Gastrocnemius medialis (tissue), 4 donors: Measurements from ENCODE around the gene PIH1D1. TPM values are rescaled to one million over a fixed set of nuclear protein-coding genes. Genes with fewer than 3 reads are reported as not detected.

Experiments
- ATAC-seq, 2 donors: fragments of 150-250 bp; one replicate each; pipeline ENCODE4 v1.9.1; 2016
- DNase-seq, 2 donors: peaks; one replicate each; pipeline ENCODE4 v3.0.0-alpha.2; 2019
- H3K27ac ChIP-seq, 4 donors: fragments of 200-600 bp; sonication (generic); 1 replicate in 1 of 4; 2 replicates in 3 of 4; pipeline ENCODE4 v1.5.1; 2016 to 2018; ENCODE audit warnings: mild to moderate bottlenecking in 2 of 4, moderate library complexity in 1 of 4
- H3K27me3 ChIP-seq, 3 donors: fragments of 200-600 bp; sonication (generic) in 2 of 3; 1 replicate in 1 of 3; 2 replicates in 2 of 3; pipeline versions ENCODE4 v1.5.1 to v1.6.0; 2016 to 2019; ENCODE audit warnings: mild to moderate bottlenecking in 1 of 3, moderate library complexity in 1 of 3
- H3K36me3 ChIP-seq, 2 donors: fragments of 200-600 bp; sonication (generic) in 1 of 2; one replicate each; pipeline ENCODE4 v1.5.1; 2017 to 2018
- H3K4me1 ChIP-seq, 2 donors: fragments of 200-600 bp; sonication (generic) in 1 of 2; one replicate each; pipeline ENCODE4 v1.5.1; 2016 to 2017; ENCODE audit warnings: mild to moderate bottlenecking in 2 of 2
- H3K4me3 ChIP-seq, 4 donors: fragments of 200-600 bp; sonication (generic) in 3 of 4; 1 replicate in 1 of 4; 2 replicates in 3 of 4; pipeline ENCODE4 v1.5.1; 2016 to 2019; ENCODE audit warnings: mild to moderate bottlenecking in 2 of 4
- H3K9me3 ChIP-seq, 3 donors: fragments of 200-600 bp; sonication (generic) in 2 of 3; 1 replicate in 1 of 3; 2 replicates in 2 of 3; pipeline ENCODE4 v1.5.1; 2016 to 2019
- CTCF ChIP-seq, 5 experiments: fragments of 450-650 bp in 3 of 5; fragments of 200-600 bp in 2 of 5; sonication (generic) in 2 of 5; IDR thresholded peaks in 4 of 5; conservative IDR thresholded peaks in 1 of 5; 1 replicate in 4 of 5; 2 replicates in 1 of 5; pipeline ENCODE4 v1.5.1; 2016 to 2019; ENCODE audit warnings: antibody characterized with exemption in 5 of 5, mild to moderate bottlenecking in 3 of 5, moderate library complexity in 3 of 5
- POLR2A ChIP-seq, 2 donors: fragments of 450-650 bp; IDR thresholded peaks; one replicate each; pipeline ENCODE4 v1.6.1; 2017; ENCODE audit warnings: antibody characterized with exemption in 2 of 2, mild to moderate bottlenecking in 2 of 2, moderate library complexity in 2 of 2
- in situ Hi-C, 4 donors: fragments of 200-750 bp; cut with MboI; loops; one replicate each; pipeline versions ENCODE4 v1.15.0 to v1.8.0; 2017; ENCODE audit warnings: low sequenced_read_pairs in 4 of 4
- intact Hi-C: fragments of 100-400 bp; cut with DNase I; formaldehyde crosslinking; loops from one replicate; pipeline ENCODE4 v1.15.1; 2023; ENCODE audit warnings: low total_unique reads
- total RNA-seq, 4 donors: library from RNA; depleted of rRNA; stranded (reverse); fragments of >200 nt; gene quantifications; one replicate each; pipeline versions ENCODE4 v1.1.0 to v1.2.3, GENCODE V29; 2016

Gene PIH1D1
- total RNA-seq, 4 donors from 2014 or later: 41.9 to 107 (median 79.0) TPM

- Histone ChIP-seq H3K27ac (peak overlapping the region; percentile 93 to 98 (median 96)), H3K4me1 (peaks cover 27 to 31% of the 10 kb centered on the region in 2 donors), H3K36me3 (peaks cover 0 to 36% of the 10 kb centered on the region in 2 donors), H3K27me3 (no peaks in the 10 kb centered on the region), H3K4me3 (peak overlapping the region; percentile 79 to 96 (median 90)), H3K9me3 (no peaks in the 10 kb centered on the region)
- intact Hi-C loops (loop anchor here (2.0 to 5.0 kb wide), 3 partner anchors 44 to 380 kb away; partner anchors contain the start of genes AKT1S1, ALDH16A1, PRMT1 and TBC1D17), in situ Hi-C loops (loop anchor here in 1 of 4 donors (5.0 kb wide), 1 partner anchor 75 kb away; no protein-coding TSS in a partner anchor)
- ATAC-seq (no peak), DNase-seq (peak; percentile 48 to 63)
- peak; percentile 24 to 62 for TF ChIP-seq POLR2A (IDR thresholded peaks at IDR 0.05)
- TF ChIP-seq CTCF (IDR thresholded peaks at IDR 0.05 in 4 of 5, conservative IDR thresholded peaks at IDR 0.05 in 1 of 5): no peak
Measured at GRCh38 chr19:49497047-49497788, 45.6 kb upstream of the PIH1D1 start.

DNA sequence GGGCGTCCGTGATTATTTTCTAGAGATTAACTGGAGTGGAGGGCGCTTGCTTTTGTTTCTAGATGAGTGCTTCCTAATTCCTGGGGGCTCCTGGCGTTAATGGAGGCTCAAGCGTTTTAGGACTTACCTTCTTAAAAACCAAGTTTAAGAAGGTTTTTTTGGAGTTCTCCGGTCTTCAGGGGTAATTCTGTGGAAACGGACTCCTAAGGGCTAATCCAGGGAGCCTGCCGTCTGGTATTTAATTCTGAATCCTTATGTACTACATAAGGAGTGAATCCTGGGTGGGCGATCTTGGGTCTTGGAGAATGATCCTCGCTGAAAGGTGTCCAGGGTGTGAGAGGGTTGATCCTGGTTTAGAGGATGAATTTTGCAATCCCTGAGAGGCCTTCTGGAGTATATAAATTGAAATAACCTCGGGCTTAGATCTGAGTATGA lies 45.0 kb upstream of the PIH1D1 start:
- DNase-seq (no peak), ATAC-seq (no peak)
- H3K27me3 ChIP-seq: no peaks in the 10 kb centered on the region
- H3K27ac ChIP-seq: peak overlapping the region; percentile 93 to 98 (median 96)
- H3K36me3 ChIP-seq: peaks cover 0 to 43% of the 10 kb centered on the region in 2 donors
- H3K9me3 ChIP-seq: no peaks in the 10 kb centered on the region
- TF ChIP-seq CTCF (IDR thresholded peaks at IDR 0.05 in 4 of 5, conservative IDR thresholded peaks at IDR 0.05 in 1 of 5): peak in 1 of 5 experiments; percentile 2
- peak in 1 of 2 donors; percentile 3 for TF ChIP-seq POLR2A (IDR thresholded peaks at IDR 0.05)
- H3K4me3 ChIP-seq: peak overlapping the region; percentile 79 to 96 (median 90)
- intact Hi-C loops (loop anchor here (1.0 to 5.0 kb wide), 4 partner anchors 9 to 381 kb away; partner anchors contain the start of genes AKT1S1, ALDH16A1, PRMT1 and RPL13A), in situ Hi-C loops (loop anchor here in 1 of 4 donors (5.0 kb wide), 1 partner anchor 76 kb away; no protein-coding TSS in a partner anchor)
- peaks cover 27 to 31% of the 10 kb centered on the region in 2 donors for H3K4me1 ChIP-seq

- DNase-seq: no peak
- H3K9me3 ChIP-seq: no peaks in the 10 kb centered on the region
- intact Hi-C loops (no loop called here), in situ Hi-C loops (no loop called here)
- H3K36me3 ChIP-seq: peaks cover 0 to 42% of the 10 kb centered on the region in 2 donors
- TF ChIP-seq CTCF (IDR thresholded peaks at IDR 0.05 in 4 of 5, conservative IDR thresholded peaks at IDR 0.05 in 1 of 5) (no peak), POLR2A (IDR thresholded peaks at IDR 0.05) (no peak)
- H3K27me3 ChIP-seq: no peaks in the 10 kb centered on the region
- H3K4me1 ChIP-seq: peaks cover 32 to 39% of the 10 kb centered on the region in 2 donors
- H3K4me3 ChIP-seq: no peak overlapping the region
- ATAC-seq: no peak
- peak overlapping the region in 2 of 4 donors; percentile 35 to 44 for H3K27ac ChIP-seq
Measured at GRCh38 chr19:49492573-49493405, 41.2 kb upstream of the PIH1D1 start.

GRCh38 chr19:49491804-49492572 lies 40.4 kb upstream of the PIH1D1 start:
- in situ Hi-C loops: no loop called here
- no peak for TF ChIP-seq POLR2A (IDR thresholded peaks at IDR 0.05)
- TF ChIP-seq CTCF (IDR thresholded peaks at IDR 0.05 in 4 of 5, conservative IDR thresholded peaks at IDR 0.05 in 1 of 5): no peak
- H3K36me3 ChIP-seq: peaks cover 0 to 38% of the 10 kb centered on the region in 2 donors
- H3K4me3 ChIP-seq: no peak overlapping the region
- ATAC-seq: no peak
- H3K27ac ChIP-seq: peak overlapping the region in 1 of 4 donors; percentile 44
- peaks cover 24 to 32% of the 10 kb centered on the region in 2 donors for H3K4me1 ChIP-seq
- intact Hi-C loops: no loop called here
- no peaks in the 10 kb centered on the region for H3K27me3 ChIP-seq
- DNase-seq: no peak
- no peaks in the 10 kb centered on the region for H3K9me3 ChIP-seq
